ENCODE data around the gene SPI1. TPM values are rescaled to one million over a fixed set of nuclear protein-coding genes. Genes with fewer than 3 reads are reported as not detected.

The SPI1 gene
- total and polyA plus RNA-seq, 4 experiments from 2014 or later: 0.28 to 5.0 (median 4.8) TPM; not detected in 1

GRCh38 chr11:47329431-47329986 lies 48.8 kb downstream of the SPI1 start:
- Histone ChIP-seq H3K27ac (ENCODE audit: low read depth, low read length) (no peak overlapping the region), H3K4me1 (ENCODE audit: insufficient read depth, low read length) (no peaks in the 10 kb centered on the region), H3K4me3 (ENCODE audit: low read length in 2 of 2) (no peak overlapping the region), H3K9me3 (ENCODE audit: control insufficient read depth in 1 of 2, low read length in 2 of 2) (no peaks in the 10 kb centered on the region), H3K36me3 (ENCODE audit: insufficient read depth, low read length) (peaks cover 47% of the 10 kb centered on the region), H3K27me3 (ENCODE audit: insufficient read depth, low read length) (no peaks in the 10 kb centered on the region)
- Mint-ChIP-seq H3K27me3 (no peaks in the 10 kb centered on the region), H3K27ac (peak overlapping the region in 1 of 7 donors; percentile 46), H3K36me3 (peaks cover 20 to 59% of the 10 kb centered on the region in 2 donors), H3K4me1 (no peaks in the 10 kb centered on the region), H3K9me3 (no peaks in the 10 kb centered on the region), H3K4me3 (peak overlapping the region in 1 of 8 donors; percentile 7)
- POLR2A ChIA-PET (ENCODE audit: partially characterized antibody): no interaction called here
- CTCF ChIA-PET (ENCODE audit: partially characterized antibody): interaction anchor here (0.9 to 1.1 kb wide), 2 partner anchors 82 to 83 kb away, joined by 3 to 5 read pairs; no protein-coding TSS in a partner anchor
- intact Hi-C loops (cut with micrococcal nuclease): loop anchor here (10.0 kb wide), 1 partner anchor 125 kb away; no protein-coding TSS in a partner anchor
- DNase-seq: no peak

- ChIA-PET CTCF (ENCODE audit: partially characterized antibody) (no interaction called here), POLR2A (ENCODE audit: partially characterized antibody) (no interaction called here)
- Mint-ChIP-seq H3K27ac (peak overlapping the region in 4 of 7 donors; percentile 38 to 82 (median 52)), H3K4me1 (no peaks in the 10 kb centered on the region), H3K4me3 (peak overlapping the region in 1 of 8 donors; percentile 7), H3K9me3 (no peaks in the 10 kb centered on the region), H3K27me3 (no peaks in the 10 kb centered on the region), H3K36me3 (peaks cover 20 to 59% of the 10 kb centered on the region in 2 donors)
- H3K27me3 ChIP-seq (ENCODE audit: insufficient read depth, low read length): no peaks in the 10 kb centered on the region
- no peak overlapping the region for H3K4me3 ChIP-seq (ENCODE audit: low read length in 2 of 2)
- no peaks in the 10 kb centered on the region for H3K4me1 ChIP-seq (ENCODE audit: insufficient read depth, low read length)
- DNase-seq: no peak
- H3K36me3 ChIP-seq (ENCODE audit: insufficient read depth, low read length): peaks cover 47% of the 10 kb centered on the region
- intact Hi-C loops (cut with micrococcal nuclease): loop anchor here (10.0 kb wide), 1 partner anchor 126 kb away; no protein-coding TSS in a partner anchor
- no peak overlapping the region for H3K27ac ChIP-seq (ENCODE audit: low read depth, low read length)
- no peaks in the 10 kb centered on the region for H3K9me3 ChIP-seq (ENCODE audit: control insufficient read depth in 1 of 2, low read length in 2 of 2)
Measured at GRCh38 chr11:47328449-47329390, 49.6 kb downstream of the SPI1 start.

GRCh38 chr11:47327949-47328348 lies 50.4 kb downstream of the SPI1 start:
- intact Hi-C loops (cut with micrococcal nuclease): loop anchor here (10.0 kb wide), 1 partner anchor 127 kb away; no protein-coding TSS in a partner anchor
- H3K9me3 ChIP-seq (ENCODE audit: control insufficient read depth in 1 of 2, low read length in 2 of 2): no peaks in the 10 kb centered on the region
- Mint-ChIP-seq H3K27ac (peak overlapping the region in 1 of 7 donors; percentile 22), H3K9me3 (no peaks in the 10 kb centered on the region), H3K36me3 (peaks cover 20 to 59% of the 10 kb centered on the region in 2 donors), H3K4me1 (no peaks in the 10 kb centered on the region), H3K4me3 (no peak overlapping the region), H3K27me3 (no peaks in the 10 kb centered on the region)
- no peak overlapping the region for H3K4me3 ChIP-seq (ENCODE audit: low read length in 2 of 2)
- peaks cover 47% of the 10 kb centered on the region for H3K36me3 ChIP-seq (ENCODE audit: insufficient read depth, low read length)
- H3K27me3 ChIP-seq (ENCODE audit: insufficient read depth, low read length): no peaks in the 10 kb centered on the region
- H3K27ac ChIP-seq (ENCODE audit: low read depth, low read length): no peak overlapping the region
- no peaks in the 10 kb centered on the region for H3K4me1 ChIP-seq (ENCODE audit: insufficient read depth, low read length)
- no peak for DNase-seq
- ChIA-PET CTCF (ENCODE audit: partially characterized antibody) (no interaction called here), POLR2A (ENCODE audit: partially characterized antibody) (no interaction called here)

- H3K36me3 Mint-ChIP-seq: peaks cover 21 to 63% of the 10 kb centered on the region in 2 donors
- Histone ChIP-seq H3K27me3 (ENCODE audit: insufficient read depth, low read length) (no peaks in the 10 kb centered on the region), H3K36me3 (ENCODE audit: insufficient read depth, low read length) (peaks cover 48% of the 10 kb centered on the region), H3K4me3 (ENCODE audit: low read length in 2 of 2) (no peak overlapping the region), H3K9me3 (ENCODE audit: control insufficient read depth in 1 of 2, low read length in 2 of 2) (no peaks in the 10 kb centered on the region), H3K27ac (ENCODE audit: low read depth, low read length) (no peak overlapping the region), H3K4me1 (ENCODE audit: insufficient read depth, low read length) (no peaks in the 10 kb centered on the region)
- intact Hi-C loops (cut with micrococcal nuclease): loop anchor here (10.0 kb wide), 1 partner anchor 128 kb away; no protein-coding TSS in a partner anchor
- H3K9me3 Mint-ChIP-seq: no peaks in the 10 kb centered on the region
- no peaks in the 10 kb centered on the region for H3K4me1 Mint-ChIP-seq
- ChIA-PET CTCF (ENCODE audit: partially characterized antibody) (no interaction called here), POLR2A (ENCODE audit: partially characterized antibody) (no interaction called here)
- DNase-seq: no peak
- H3K27me3 Mint-ChIP-seq: no peaks in the 10 kb centered on the region
- H3K4me3 Mint-ChIP-seq: no peak overlapping the region
- H3K27ac Mint-ChIP-seq: peak overlapping the region in 2 of 7 donors; percentile 63 to 76
Measured at GRCh38 chr11:47327025-47327424, 51.3 kb downstream of the SPI1 start.

- no peak for DNase-seq
- Mint-ChIP-seq H3K27me3 (no peaks in the 10 kb centered on the region), H3K27ac (peak overlapping the region in 2 of 7 donors; percentile 47 to 76), H3K36me3 (peaks cover 29 to 71% of the 10 kb centered on the region in 2 donors), H3K4me3 (peak overlapping the region in 1 of 8 donors; percentile 25), H3K9me3 (no peaks in the 10 kb centered on the region), H3K4me1 (no peaks in the 10 kb centered on the region)
- H3K36me3 ChIP-seq (ENCODE audit: insufficient read depth, low read length): peaks cover 54% of the 10 kb centered on the region
- intact Hi-C loops (cut with micrococcal nuclease): loop anchor here (10.0 kb wide), 1 partner anchor 129 kb away; no protein-coding TSS in a partner anchor
- POLR2A ChIA-PET (ENCODE audit: partially characterized antibody): no interaction called here
- H3K27ac ChIP-seq (ENCODE audit: low read depth, low read length): no peak overlapping the region
- H3K9me3 ChIP-seq (ENCODE audit: control insufficient read depth in 1 of 2, low read length in 2 of 2): no peaks in the 10 kb centered on the region
- H3K27me3 ChIP-seq (ENCODE audit: insufficient read depth, low read length): no peaks in the 10 kb centered on the region
- H3K4me3 ChIP-seq (ENCODE audit: low read length in 2 of 2): no peak overlapping the region
- no peaks in the 10 kb centered on the region for H3K4me1 ChIP-seq (ENCODE audit: insufficient read depth, low read length)
- CTCF ChIA-PET (ENCODE audit: partially characterized antibody): interaction anchor here (0.8 kb wide), 1 partner anchor 84 kb away, joined by 3 read pairs; no protein-coding TSS in a partner anchor
Measured at GRCh38 chr11:47326198-47326597, 52.1 kb downstream of the SPI1 start.

- no peaks in the 10 kb centered on the region for H3K9me3 ChIP-seq (ENCODE audit: control insufficient read depth in 1 of 2, low read length in 2 of 2)
- Mint-ChIP-seq H3K27ac (peak overlapping the region in 4 of 7 donors; percentile 1 to 81 (median 54)), H3K4me1 (no peaks in the 10 kb centered on the region), H3K4me3 (no peak overlapping the region), H3K27me3 (no peaks in the 10 kb centered on the region), H3K9me3 (no peaks in the 10 kb centered on the region), H3K36me3 (peaks cover 32 to 68% of the 10 kb centered on the region in 2 donors)
- POLR2A ChIA-PET (ENCODE audit: partially characterized antibody): no interaction called here
- no peak overlapping the region for H3K27ac ChIP-seq (ENCODE audit: low read depth, low read length)
- no peaks in the 10 kb centered on the region for H3K27me3 ChIP-seq (ENCODE audit: insufficient read depth, low read length)
- no peak overlapping the region for H3K4me3 ChIP-seq (ENCODE audit: low read length in 2 of 2)
- H3K36me3 ChIP-seq (ENCODE audit: insufficient read depth, low read length): peaks cover 57% of the 10 kb centered on the region
- CTCF ChIA-PET (ENCODE audit: partially characterized antibody): interaction anchor here (0.8 kb wide), 1 partner anchor 85 kb away, joined by 3 read pairs; no protein-coding TSS in a partner anchor
- DNase-seq: no peak
- intact Hi-C loops (cut with micrococcal nuclease): loop anchor here (10.0 kb wide), 1 partner anchor 129 kb away; no protein-coding TSS in a partner anchor
- no peaks in the 10 kb centered on the region for H3K4me1 ChIP-seq (ENCODE audit: insufficient read depth, low read length)
Measured at GRCh38 chr11:47325271-47326041, 52.9 kb downstream of the SPI1 start.
